Tibial nerve (tissue), 4 donors: ENCODE measurements around the gene RHOBTB1.

Source experiments
- CTCF ChIP-seq, 5 experiments: fragments of 200-600 bp in 3 of 5; fragments of 450-650 bp in 2 of 5; sonication (generic) in 3 of 5; IDR thresholded peaks; one replicate each; pipeline ENCODE4 v1.5.1; 2016 to 2019; ENCODE audit warnings: antibody characterized with exemption in 5 of 5, mild to moderate bottlenecking in 3 of 5, moderate library complexity in 2 of 5
- EP300 ChIP-seq, 2 donors: sonication (generic); formaldehyde crosslinking; IDR thresholded peaks; one replicate each; pipeline ENCODE4 v1.6.1; 2017; ENCODE audit warnings: antibody characterized with exemption in 2 of 2, mild to moderate bottlenecking in 1 of 2

- TF ChIP-seq CTCF (IDR thresholded peaks at IDR 0.05) (no peak), EP300 (IDR thresholded peaks at IDR 0.05) (no peak)
These were observed 95.9 kb downstream of the RHOBTB1 start for GRCh38 chr10:60848126-60848525.
